MM.1S (cell line): ENCODE data around the gene NINL.
"Not testable (repeated sequence)": the region's sequence is repeated elsewhere in the genome, so short reads cannot be mapped to it uniquely, and the experiment has no call there.

Experiments used
- EZH2 ChIP-seq: fragments of 300-600 bp; sonication (generic); optimal IDR thresholded peaks from 2 replicates; pipeline ENCODE3; 2017; ENCODE audit warnings: low read depth, mild to moderate bottlenecking, antibody characterized with exemption, low read length, mixed read lengths
- EZH2phosphoT487 ChIP-seq: fragments of 300-600 bp; sonication (generic); IDR thresholded peaks from 2 replicates; pipeline ENCODE4 v1.6.1; 2018; ENCODE audit warnings: antibody characterized with exemption, low read length
- TF ChIP-seq, protein P1 (sequence below): fragments of 300-600 bp; sonication (generic); IDR thresholded peaks from 2 replicates; pipeline ENCODE4 v1.5.1; 2016; ENCODE audit warnings: antibody characterized with exemption, low read length, mixed read lengths

DNA sequence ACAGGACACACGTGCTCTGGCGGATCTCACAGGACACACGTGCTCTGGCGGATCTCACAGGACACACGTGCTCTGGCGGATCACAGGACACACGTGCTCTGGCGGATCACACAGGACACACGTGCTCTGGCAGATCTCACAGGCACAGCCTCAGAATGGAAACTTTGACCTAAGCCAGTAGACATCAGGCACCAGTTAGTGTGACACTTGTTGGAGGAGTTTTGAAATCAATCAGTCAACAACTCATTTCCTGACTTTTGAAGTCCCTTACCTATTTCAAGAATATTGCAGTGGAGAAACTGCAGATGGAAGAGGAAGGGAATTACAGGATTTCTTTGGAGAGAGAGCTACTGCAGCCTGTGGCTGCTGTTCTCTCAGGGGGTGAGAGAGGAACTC lies 17.6 kb upstream of the NINL start:
- TF ChIP-seq, protein P1, sequence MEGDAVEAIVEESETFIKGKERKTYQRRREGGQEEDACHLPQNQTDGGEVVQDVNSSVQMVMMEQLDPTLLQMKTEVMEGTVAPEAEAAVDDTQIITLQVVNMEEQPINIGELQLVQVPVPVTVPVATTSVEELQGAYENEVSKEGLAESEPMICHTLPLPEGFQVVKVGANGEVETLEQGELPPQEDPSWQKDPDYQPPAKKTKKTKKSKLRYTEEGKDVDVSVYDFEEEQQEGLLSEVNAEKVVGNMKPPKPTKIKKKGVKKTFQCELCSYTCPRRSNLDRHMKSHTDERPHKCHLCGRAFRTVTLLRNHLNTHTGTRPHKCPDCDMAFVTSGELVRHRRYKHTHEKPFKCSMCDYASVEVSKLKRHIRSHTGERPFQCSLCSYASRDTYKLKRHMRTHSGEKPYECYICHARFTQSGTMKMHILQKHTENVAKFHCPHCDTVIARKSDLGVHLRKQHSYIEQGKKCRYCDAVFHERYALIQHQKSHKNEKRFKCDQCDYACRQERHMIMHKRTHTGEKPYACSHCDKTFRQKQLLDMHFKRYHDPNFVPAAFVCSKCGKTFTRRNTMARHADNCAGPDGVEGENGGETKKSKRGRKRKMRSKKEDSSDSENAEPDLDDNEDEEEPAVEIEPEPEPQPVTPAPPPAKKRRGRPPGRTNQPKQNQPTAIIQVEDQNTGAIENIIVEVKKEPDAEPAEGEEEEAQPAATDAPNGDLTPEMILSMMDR = not testable (repeated sequence)
- TF ChIP-seq EZH2phosphoT487, EZH2: not testable (repeated sequence)
